Neural cell (in vitro differentiated cells): ENCODE data around the gene B4GALNT4. TPM values are rescaled to one million over a fixed set of nuclear protein-coding genes. Genes with fewer than 3 reads are reported as not detected.

ENCODE experiments used
- H2AFZ ChIP-seq: fragments of 200-600, 300-800 bp; sonication (generic), shearing (Covaris generic); 2 replicates; pipeline ENCODE4 v1.6.0; 2014; ENCODE audit warnings: low read depth, mild to moderate bottlenecking, antibody characterized with exemption, low read length, moderate library complexity
- H3F3A ChIP-seq: fragments of 200-600 bp; shearing (Covaris generic); 2 replicates; pipeline ENCODE4 v1.6.1; 2016; ENCODE audit warnings: mild to moderate bottlenecking, moderate library complexity, mixed read lengths, antibody characterized with exemption, low read length; ENCODE audit not compliant: insufficient read depth, poor library complexity, severe bottlenecking
- H3K27ac ChIP-seq: fragments of 200-600, 300-800 bp; sonication (generic), shearing (Covaris generic); 2 replicates; pipeline ENCODE4 v1.5.1; 2014; ENCODE audit warnings: mild to moderate bottlenecking, low read length, moderate library complexity
- H3K27me3 ChIP-seq: fragments of 300-800, 200-600 bp; sonication (generic), shearing (Covaris generic); 2 replicates; pipeline ENCODE4 v1.6.0; 2014; ENCODE audit warnings: mild to moderate bottlenecking, low read depth, low read length, moderate library complexity; ENCODE audit not compliant: insufficient read depth
- H3K36me3 ChIP-seq: fragments of 300-800, 200-600 bp; sonication (generic), shearing (Covaris generic); 2 replicates; pipeline ENCODE4 v1.5.1; 2014; ENCODE audit warnings: mild to moderate bottlenecking, antibody characterized with exemption, low read length, moderate library complexity; ENCODE audit not compliant: insufficient read depth
- H3K4me2 ChIP-seq: fragments of 300-800, 200-600 bp; sonication (generic), shearing (Covaris generic); 2 replicates; pipeline ENCODE4 v1.6.0; 2014; ENCODE audit warnings: mild to moderate bottlenecking, low read length
- H3K4me3 ChIP-seq: fragments of 300-800, 200-600 bp; sonication (generic), shearing (Covaris generic); 2 replicates; pipeline ENCODE4 v1.5.1; 2014; ENCODE audit warnings: mild to moderate bottlenecking, low read length, moderate library complexity
- H3K79me2 ChIP-seq: fragments of 200-600 bp; shearing (Covaris generic); replicated peaks from 2 replicates; pipeline ENCODE4 v1.6.0; 2014; ENCODE audit warnings: mild to moderate bottlenecking, low read length, moderate library complexity; ENCODE audit not compliant: insufficient read depth
- H3K9ac ChIP-seq: fragments of 300-800, 200-600 bp; sonication (generic), shearing (Covaris generic); 2 replicates; pipeline ENCODE4 v1.6.1; 2016; ENCODE audit warnings: mild to moderate bottlenecking, low read length, mixed read lengths
- H3K9me2 ChIP-seq: fragments of 200-600 bp; shearing (Covaris generic); 2 replicates; pipeline ENCODE4 v1.6.1; 2016; ENCODE audit warnings: mild to moderate bottlenecking, low read length, mixed read lengths; ENCODE audit not compliant: insufficient read depth
- H3K9me3 ChIP-seq: fragments of 200-600, 300-800 bp; sonication (generic), shearing (Covaris generic); 2 replicates; pipeline ENCODE4 v1.6.1; 2016; ENCODE audit warnings: mild to moderate bottlenecking, mixed run types, low read length, moderate library complexity, mixed read lengths
- H4K20me1 ChIP-seq: fragments of 200-600 bp; shearing (Covaris generic); 2 replicates; pipeline ENCODE4 v1.6.1; 2016; ENCODE audit warnings: mild to moderate bottlenecking, mixed run types; ENCODE audit not compliant: insufficient read depth
- CTCF ChIP-seq: fragments of 450-650 bp; IDR thresholded peaks from 2 replicates; pipeline ENCODE4 v1.5.1; 2014; ENCODE audit warnings: antibody characterized with exemption, mild to moderate bottlenecking, moderate library complexity; ENCODE audit not compliant: poor library complexity, severe bottlenecking
- EP300 ChIP-seq: fragments of 450-650 bp; conservative IDR thresholded peaks from 2 replicates; pipeline ENCODE4 v1.6.1; 2014; ENCODE audit warnings: antibody characterized with exemption, mild to moderate bottlenecking, moderate library complexity; ENCODE audit not compliant: poor library complexity, severe bottlenecking
- EZH2 ChIP-seq: fragments of 200-600, 300-800 bp; shearing (Covaris generic), sonication (generic); IDR thresholded peaks from 2 replicates; pipeline ENCODE4 v1.6.1; 2014; ENCODE audit warnings: antibody characterized with exemption, low read length, borderline replicate concordance, mild to moderate bottlenecking; ENCODE audit not compliant: insufficient read depth, poor library complexity, severe bottlenecking
- MXI1 ChIP-seq: fragments of 450-650 bp; conservative IDR thresholded peaks from 2 replicates; pipeline ENCODE4 v1.6.1; 2014; ENCODE audit warnings: antibody characterized with exemption, mild to moderate bottlenecking; ENCODE audit not compliant: poor library complexity, severe bottlenecking
- POLR2AphosphoS5 ChIP-seq: IDR thresholded peaks from 2 replicates; pipeline ENCODE4 v1.6.1; 2012
- RAD21 ChIP-seq: fragments of 450-650 bp; conservative IDR thresholded peaks from 2 replicates; pipeline ENCODE4 v1.6.1; 2014; ENCODE audit warnings: antibody characterized with exemption, mild to moderate bottlenecking, moderate library complexity
- REST ChIP-seq: IDR thresholded peaks from 2 replicates; pipeline ENCODE4 v1.6.1; 2012; ENCODE audit warnings: borderline replicate concordance
- SMC3 ChIP-seq: fragments of 450-650 bp; conservative IDR thresholded peaks from 2 replicates; pipeline ENCODE4 v1.6.1; 2014; ENCODE audit warnings: antibody characterized with exemption, mild to moderate bottlenecking, moderate library complexity; ENCODE audit not compliant: poor library complexity
- TAF1 ChIP-seq: IDR thresholded peaks from 2 replicates; pipeline ENCODE4 v1.6.1; 2012; ENCODE audit warnings: low read depth
- polyA plus RNA-seq: library from polyadenylated mRNA; depleted of rRNA; stranded (reverse); fragments of >200 nt; gene quantifications from 2 replicates; pipeline ENCODE4 v1.2.3, GENCODE V29; 2014

Gene B4GALNT4
- polyA plus RNA-seq, 1 donor from 2014 or later, result 440 TPM

GRCh38 chr11:367956-368413 lies 1.3 kb upstream of the B4GALNT4 start:
- Histone ChIP-seq H3K9me3 (no peaks in the 10 kb centered on the region), H3K27ac (peak overlapping the region; percentile 58), H3K9ac (peak overlapping the region; percentile 62), H4K20me1 (no peaks in the 10 kb centered on the region), H3K27me3 (no peaks in the 10 kb centered on the region), H3K4me3 (peak overlapping the region; percentile 63), H3K9me2 (no peaks in the 10 kb centered on the region), H3F3A (no peaks in the 10 kb centered on the region), H3K36me3 (no peaks in the 10 kb centered on the region), H3K79me2 (peaks cover 16% of the 10 kb centered on the region), H3K4me2 (no peak overlapping the region), H2AFZ (no peak overlapping the region)
- TF ChIP-seq REST (no peak), EP300 (no peak), RAD21 (no peak), SMC3 (no peak), MXI1 (no peak), CTCF (no peak), EZH2 (no peak), POLR2AphosphoS5 (no peak), TAF1 (no peak)

GRCh38 chr11:368414-369335 lies 624 bp upstream of the B4GALNT4 start:
- no peaks in the 10 kb centered on the region for H3K9me2 ChIP-seq
- H3K79me2 ChIP-seq, result peaks cover 16% of the 10 kb centered on the region
- H3K9me3 ChIP-seq, result no peaks in the 10 kb centered on the region
- no peak overlapping the region for H3K4me2 ChIP-seq
- H3K27me3 ChIP-seq, result no peaks in the 10 kb centered on the region
- H3K4me3 ChIP-seq, result peak overlapping the region; percentile 63
- H3K9ac ChIP-seq, result peak overlapping the region; percentile 62
- no peaks in the 10 kb centered on the region for H3F3A ChIP-seq
- TF ChIP-seq CTCF (no peak), POLR2AphosphoS5 (peak; percentile 36)
- no peak overlapping the region for H2AFZ ChIP-seq
- peak overlapping the region; percentile 58 for H3K27ac ChIP-seq
- H4K20me1 ChIP-seq, result no peaks in the 10 kb centered on the region
- H3K36me3 ChIP-seq, result no peaks in the 10 kb centered on the region
